HG03575 (cell line): ENCODE data around the gene RAET1E.
"Not testable (repeated sequence)": the region's sequence is repeated elsewhere in the genome, so short reads cannot be mapped to it uniquely, and the experiment has no call there.

Experiments
- ATAC-seq: cut with Tn5 transposase; IDR thresholded peaks from one replicate; pipeline ENCODE4 v1.9.1; 2021; ENCODE audit not compliant: unreplicated experiment, insufficient number of reproducible peaks, low FRiP score; ENCODE audit errors: extremely low read depth

RAET1E gene

DNA sequence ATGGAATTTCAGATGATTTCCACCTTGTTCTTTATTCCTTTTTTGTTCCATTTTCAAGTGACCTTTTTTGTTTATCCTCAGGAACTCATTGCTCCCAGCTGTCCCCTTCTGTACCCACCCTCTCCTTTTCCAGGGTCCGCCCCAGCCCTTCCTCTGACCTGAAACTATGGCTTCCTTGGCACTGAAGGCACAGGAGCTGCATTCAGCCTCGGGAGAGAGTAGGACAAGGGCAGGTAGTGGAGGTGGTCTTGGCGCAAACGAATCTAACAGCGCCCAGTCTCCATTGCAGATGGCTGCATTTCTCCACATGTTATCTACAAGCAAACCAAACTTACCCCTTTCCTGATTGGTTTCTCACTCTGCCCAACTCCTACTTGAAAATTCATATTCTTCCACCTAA is 35.1 kb upstream of the RAET1E start:
- ATAC-seq = no peak

DNA sequence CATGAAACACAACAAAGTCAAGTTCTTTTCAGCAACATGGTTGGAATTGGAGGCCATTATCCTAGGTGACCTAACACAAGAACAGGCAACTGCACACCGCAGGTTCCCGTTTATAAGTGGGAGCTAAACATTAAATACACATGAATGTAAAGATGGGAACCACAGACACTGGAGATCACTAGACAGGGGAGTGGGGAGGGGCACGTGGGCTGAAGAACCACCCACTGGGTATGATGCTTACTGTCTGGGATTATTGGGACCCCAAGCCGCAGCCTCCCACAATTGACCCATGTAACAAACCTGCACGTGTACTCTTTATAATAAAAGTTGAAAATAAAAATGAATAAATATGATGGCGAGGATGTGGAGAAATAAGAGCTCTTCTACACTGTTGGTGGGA is 33.6 kb upstream of the RAET1E start:
- ATAC-seq = no peak

DNA sequence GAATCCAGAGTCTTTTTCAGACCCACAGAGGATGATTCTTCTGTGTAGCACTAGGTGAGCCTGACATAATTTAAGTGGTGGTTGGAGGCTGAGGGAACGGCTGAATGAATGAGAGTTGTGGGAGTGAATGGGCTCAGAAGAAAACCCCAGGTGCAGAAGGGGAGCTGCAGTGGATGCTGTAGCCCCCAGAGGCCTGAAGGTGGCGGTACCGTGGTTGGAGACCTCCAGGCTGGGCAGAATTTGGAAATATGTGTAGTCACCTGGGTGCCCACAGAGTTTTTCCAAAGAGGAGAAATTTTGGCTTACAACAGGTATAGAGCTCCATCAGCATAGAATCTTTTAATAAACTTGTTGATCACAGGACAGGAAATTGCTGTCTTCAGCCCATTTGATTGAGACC is 31.5 kb upstream of the RAET1E start:
- no peak for ATAC-seq

DNA sequence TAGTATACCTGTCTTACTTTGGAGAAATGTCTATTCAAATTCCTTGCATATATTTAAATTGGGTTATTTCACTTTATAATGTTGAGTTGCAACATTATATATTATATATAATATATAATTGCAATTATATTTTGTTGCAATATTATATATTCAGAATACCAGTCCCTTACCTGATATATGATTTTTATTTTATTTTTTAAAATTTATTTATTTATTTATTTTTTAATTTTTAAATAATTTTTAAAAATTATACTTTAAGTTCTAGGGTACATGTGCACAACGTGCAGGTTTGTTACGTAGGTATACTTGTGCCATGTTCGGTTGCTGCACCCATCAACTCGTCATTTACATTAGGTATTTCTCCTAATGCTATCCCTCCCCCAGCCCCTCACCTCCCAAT is 29.1 kb upstream of the RAET1E start:
- ATAC-seq = not testable (repeated sequence)

DNA sequence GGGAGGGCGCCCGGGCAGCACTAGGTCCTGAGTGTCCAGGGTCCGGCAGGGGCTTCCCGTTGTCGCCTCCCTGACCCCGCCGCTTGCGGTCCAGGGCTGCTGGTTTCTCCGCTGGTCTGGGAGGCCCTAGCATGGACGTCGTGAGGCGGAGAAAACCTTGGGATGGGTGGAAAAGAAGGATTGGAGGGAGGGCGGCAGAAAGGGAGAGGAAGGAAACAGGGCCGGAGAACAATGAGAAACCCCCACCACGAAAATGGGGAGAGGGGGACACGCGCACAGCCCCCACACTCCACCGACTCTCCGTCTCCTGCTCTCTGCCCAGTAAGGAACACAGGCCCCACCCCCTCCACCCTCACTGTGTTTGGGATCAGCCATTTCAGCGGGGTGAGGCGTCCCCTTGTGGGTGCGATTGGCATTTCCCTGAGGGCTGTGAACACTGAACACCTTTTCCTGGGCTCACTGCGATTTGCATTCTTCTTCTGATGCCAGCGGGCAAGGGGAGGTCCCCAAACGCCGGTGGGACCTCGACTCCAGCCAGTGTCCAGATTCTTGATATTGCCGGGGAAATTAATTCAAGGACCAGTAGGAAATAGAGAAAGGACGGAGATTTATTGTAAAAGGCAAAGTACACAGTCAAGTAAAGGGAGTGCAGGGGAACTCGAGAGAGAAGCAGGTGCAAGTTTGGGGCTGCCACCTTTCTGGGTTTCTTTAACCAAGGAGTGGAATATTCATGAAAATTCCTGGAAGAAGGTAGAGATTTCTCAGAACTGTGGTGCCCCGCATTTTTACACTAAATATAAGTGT is 28.3 kb upstream of the RAET1E start:
- no peak for ATAC-seq

DNA sequence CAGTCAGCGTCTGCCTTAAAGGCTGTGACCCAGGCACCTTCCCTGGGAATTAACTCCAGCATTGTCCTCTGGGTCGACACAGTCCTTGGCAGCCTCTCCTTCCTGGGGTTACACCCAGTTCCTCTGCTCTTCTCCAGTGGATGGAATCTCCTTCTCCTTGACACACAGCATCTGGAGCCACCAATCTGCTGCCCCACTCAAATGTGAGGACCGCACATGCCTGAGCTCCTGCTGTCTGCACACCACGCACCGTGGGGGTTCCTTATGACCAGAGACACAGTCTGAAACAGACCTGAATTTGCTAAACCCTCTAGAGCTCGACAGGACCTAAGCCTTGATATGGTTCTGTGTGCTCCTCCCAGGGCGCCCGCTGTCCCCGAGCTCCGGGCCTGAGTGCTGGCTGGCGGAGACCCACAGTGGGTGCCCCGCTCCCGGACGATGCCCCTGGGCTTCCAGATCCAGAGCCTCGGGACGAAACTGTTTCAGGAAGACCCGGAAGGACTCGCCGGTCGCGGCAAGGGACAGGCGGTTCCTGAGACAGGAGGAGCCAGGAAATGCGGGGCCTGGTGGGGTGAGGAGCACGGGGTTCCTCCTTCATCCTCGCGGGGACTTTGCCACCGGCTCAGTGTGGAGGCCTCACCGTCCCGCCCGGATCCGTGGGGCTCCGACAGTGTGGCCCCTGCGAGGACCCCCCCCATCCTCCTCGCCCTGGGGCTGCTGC is 27.5 kb upstream of the RAET1E start:
- no peak for ATAC-seq

DNA sequence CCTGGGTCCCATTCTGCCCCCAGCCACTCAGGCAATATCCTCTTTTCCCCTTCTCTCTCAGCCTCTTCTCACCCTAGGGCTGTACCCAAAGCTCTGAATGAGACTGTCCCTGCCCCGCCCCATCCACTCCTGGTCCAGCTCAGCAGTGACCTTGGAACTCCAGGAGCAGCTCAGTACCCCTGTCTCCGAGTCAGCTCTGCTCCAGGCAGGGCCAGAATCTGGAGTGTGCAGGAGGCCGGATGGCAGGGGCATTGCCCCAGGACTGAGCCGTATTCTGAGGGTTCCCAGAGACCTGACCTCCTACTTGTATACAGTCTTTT is 27.0 kb upstream of the RAET1E start:
- ATAC-seq = no peak

DNA sequence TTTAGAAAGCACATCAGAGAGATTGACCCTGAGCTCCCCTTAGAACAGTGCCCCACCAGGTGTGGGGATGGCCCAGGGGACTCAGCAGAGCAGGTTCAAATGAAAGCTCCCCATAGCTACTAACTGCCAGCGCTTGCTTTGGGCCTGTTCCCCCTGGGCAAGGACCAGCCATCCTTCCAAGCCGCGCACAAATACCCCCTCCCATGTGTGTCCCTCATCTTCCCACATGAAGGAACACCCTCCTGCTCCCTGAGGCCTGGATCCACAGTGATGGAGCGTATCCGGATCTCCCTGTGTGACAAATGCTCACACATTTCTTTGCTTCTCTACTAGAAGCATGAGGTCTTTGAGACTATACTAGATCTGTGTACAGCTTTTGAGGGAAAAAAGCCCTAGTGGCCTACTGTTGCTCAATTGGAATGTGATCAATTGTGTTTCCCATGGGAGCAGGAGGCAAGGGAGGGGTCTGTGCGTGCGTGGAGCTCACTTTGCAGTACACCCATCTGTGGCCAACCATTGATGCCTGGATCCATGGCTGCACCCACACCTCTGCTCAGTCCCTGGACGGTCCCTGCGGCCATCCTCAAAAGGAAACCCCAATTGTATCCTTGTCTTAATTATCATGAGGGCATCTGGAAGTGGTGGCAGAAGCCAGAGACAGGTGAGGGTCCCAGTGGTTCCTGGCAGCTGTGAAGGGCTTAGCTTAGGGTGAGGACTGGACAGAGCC is 26.5 kb upstream of the RAET1E start:
- no peak for ATAC-seq

DNA sequence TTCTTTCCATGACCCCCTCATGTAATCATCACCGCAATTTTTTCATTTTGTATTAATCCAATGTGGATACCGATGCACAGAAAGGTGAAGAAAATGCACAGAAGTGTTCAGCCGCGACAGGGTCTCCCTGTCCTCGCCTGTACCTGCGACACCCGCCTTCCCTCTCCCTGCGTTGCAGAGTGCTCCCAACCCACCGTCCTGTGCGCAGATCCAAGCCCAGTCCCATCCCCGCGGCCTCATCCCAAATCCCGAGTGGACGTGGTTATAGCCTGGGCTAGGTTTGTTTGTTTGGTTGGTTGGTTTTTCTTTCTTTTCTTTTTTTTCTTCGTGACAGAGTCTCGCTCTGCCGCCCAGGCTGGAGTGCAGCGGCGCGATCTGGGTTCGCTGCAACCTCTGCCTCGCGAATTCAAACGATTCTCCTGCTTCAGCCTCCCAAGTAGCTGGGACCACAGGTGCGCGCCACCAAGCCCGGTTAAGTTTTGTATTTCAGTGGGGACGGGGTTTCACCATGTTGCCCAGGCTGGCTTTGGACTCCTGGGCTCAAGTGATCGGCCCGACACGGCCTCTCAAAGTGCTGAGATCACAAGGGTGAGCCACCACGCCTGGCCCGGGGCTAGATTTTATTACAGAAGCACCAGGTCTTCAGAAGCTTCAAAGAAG is 25.5 kb upstream of the RAET1E start:
- no peak for ATAC-seq

DNA sequence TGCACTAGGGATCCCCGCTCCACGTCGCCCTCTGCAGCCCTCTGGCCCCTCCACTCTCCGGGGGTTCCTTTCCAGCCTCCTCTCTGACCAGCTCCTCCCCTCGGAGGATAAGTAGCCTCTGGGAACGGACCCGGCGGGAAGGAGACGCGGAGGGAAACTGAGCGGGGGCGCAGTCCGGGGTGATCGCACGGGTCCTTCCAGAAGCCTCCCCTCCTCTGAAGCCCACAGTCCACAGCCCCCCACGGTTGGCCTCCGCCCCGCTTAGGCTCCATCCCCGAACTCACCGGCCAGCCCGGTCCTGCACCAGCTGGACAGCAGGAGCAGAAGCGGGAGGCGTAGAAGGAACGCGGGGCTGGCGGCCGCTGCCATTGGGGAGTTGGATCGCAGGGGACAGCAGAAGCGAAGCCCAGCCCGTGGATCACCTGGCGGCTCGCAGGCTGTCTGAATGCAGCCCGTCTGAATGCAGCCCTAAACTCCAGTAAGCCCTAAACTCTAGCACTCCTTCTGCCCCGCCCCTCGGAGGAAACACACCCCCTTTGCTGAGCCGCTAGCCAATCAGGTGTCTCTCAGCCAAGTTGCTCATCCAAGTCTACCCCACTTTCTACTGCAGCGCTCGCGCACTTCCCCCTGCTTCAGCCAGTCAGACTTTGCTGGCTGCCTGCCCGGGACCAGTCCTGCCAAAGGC is 24.9 kb upstream of the RAET1E start, which contains the start of gene RAET1G:
RAET1G (minus strand) TSS at position 480 of the 685 bp plus-strand sequence; CDS start at position 369, 111 bp downstream.
- ATAC-seq = no peak

DNA sequence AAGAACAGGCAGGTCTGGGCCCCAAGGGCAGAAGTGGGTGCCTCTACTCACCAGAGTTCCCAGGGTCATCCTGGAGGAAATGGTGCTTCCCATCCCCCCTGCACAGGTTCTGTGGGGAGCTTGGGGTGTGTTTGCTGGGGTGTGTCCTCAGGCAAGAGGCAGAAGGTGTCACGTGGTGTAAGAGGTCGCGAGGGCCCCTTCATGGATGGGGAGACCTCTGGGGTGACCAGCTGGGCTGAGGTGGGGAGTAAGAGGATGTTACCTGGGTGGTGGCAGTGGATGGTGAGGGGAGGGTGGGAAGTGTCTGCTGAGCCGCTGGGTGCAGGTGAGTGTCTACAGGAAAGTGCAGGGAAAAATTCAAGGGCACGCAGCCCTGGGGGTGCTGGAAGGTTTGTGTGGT is 24.2 kb upstream of the RAET1E start:
- ATAC-seq = not testable (repeated sequence)

DNA sequence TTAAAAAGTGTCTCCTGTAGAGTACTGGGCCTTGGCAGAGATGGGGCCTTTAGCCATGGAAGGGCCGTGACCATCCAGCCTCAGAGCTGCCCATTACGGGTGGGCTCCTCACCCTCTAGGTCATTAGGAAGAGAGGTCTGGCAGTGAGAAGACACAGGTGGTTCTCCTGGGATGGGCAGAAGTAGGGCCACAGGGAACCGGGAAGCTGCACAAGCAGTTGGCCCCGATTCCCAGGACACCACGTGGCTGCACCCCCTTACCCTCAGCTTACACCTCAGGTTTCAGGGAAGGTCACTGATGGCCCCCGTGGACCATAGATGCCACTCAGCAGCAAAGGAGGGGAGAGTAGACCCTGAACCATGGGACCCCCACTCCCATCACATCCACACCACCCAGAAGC is 23.4 kb upstream of the RAET1E start:
- no peak for ATAC-seq

DNA sequence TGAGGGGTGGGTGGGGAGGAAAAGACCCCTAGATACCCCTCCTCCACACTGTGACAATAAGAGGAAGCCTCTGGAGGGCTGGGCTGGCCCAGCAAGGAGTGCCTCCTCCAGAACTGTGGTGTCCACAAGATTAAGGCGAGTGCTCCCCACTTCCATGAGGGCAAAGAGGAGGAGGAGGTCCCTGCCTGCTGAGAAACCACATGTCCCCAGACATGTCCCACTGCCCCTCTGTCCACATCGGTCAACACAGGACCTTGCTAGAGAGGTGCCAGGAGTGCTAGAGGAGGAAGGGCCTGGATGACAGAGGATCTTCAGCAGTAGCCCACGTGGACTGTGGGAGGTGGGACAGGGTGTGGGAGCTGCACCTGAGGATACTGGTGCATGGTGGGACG is 21.9 kb upstream of the RAET1E start:
- no peak for ATAC-seq

DNA sequence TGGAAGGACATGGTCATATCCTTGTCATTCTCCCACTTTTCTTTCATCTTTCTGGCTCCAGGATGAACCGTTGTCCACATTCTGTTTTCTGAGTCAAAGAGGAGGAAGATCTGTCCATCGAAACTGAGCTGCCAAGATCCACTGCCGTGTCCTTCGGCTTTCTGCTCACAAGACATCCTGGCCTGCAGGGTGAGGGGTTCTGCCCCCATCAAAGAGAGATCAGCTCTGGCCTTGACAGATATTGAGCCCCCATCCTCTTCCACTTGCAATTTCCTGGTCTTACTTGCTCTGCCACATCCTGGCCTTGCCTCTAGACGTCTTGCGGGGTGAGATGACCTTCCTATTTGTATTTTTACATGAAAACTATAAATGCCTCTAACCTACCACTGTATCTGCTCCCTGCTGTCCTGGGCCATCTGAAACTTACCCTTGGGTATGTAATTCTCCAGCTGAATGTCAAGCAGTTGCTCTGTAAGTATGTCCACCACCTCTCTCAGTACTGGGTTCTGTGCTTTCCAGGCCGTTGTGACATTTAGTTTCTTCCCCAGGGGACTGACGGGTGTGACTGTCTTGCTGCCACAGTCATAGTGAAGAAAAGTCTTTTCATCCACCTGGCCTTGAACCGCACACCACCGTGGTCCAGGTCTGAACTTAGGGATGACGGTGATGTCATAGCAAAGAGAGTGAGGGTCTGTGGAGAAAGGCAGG is 21.4 kb upstream of the RAET1E start:
- not testable (repeated sequence) for ATAC-seq

DNA sequence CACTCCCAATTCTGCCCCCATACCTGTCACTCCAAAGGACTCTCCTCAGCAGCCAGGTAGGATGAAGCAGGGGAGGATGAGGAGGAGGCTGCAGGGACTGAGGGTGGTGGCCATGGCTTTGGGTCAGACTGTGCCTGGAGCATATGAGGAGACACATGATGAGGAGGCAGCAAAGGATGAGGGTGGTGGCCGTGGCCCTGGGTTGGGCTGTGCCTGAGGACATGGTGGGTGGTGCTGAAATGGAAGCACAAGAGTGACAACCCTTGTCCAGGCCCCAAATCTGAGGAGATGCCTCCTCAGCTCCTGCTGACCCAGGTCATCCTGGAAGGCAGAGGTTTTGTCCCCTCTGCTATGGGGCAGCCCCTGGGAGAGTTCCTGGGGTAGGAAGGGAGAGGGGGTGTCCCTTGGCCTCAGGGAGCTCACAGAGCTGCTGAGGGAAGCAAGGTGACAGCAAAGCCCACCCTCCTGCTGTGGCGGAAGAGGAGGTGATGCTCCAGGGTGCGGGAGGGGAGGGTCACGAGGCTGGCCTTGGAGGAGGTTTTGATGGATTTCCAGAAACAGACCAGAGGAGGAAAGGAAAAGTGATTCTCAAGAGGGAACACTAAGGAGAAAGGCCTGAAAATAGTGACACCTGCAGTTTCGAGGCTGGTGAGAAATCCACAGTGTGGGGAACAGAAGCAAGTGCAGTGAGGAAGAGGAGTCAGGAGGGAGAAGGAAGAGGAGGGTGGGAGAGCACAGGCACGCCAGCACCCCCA is 20.4 kb upstream of the RAET1E start:
- no peak for ATAC-seq

DNA sequence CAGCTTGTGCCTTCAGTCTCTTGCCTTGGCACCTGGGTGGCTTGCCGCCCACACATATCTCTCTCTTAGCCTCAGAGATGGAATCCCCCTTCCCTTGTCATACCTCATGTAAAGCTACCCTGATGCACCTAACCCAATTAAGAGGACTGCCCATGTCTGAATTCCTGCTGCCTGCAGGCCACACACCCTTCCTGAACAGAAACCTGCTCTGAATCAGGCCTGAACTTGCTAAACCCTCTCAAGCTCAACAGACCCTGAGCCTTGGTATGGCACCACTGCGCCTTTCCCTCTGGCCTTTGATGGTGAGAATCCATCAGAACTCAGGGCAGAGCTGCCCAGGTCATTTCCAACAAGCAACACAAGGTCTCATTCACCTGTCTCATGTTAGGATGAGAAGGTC is 19.8 kb upstream of the RAET1E start:
- ATAC-seq = no peak

DNA sequence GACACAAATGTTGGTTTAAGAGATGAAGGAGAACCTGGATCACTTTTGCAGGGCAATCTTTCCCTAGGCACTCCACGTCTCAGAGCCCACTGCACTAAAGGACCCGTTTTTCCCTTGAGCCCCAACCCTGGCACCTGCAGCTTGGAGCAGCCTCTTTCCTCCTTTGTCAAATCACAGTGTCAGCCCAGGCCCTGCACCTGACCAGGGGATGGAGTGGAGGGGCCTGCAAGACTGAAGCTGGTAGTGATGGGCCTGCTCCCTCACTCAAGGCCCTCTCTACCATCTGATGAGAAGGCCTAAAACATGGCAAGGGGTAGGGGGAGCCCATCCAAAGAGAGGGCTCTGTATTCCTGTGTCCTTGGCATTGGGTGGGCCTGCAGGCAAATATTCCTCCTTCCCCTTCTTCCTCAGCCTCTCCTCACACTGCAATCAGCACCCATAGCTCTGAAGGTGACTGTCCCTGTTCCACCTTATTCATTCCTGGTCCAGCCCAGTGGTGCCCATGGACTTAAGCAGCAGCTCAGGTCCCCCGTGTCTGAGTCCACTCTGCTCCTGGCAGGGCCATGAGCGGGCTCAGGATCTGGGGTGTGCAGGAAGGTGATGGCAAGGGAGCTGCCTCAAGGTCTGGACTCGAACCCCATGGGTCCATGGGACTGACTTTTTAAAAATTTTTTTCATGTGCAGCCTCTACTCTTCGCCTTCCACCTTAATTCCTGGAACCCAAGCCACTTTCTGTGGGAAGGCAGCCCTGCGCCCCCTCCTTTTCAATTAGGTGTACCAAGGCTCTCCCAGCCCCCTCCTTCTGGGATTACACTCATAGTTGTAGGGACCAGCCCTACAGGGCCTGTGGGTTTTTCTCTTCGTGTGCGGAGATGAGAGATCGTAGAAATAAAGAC is 18.3 kb upstream of the RAET1E start:
- ATAC-seq = no peak
